GM12878 (cell line): ENCODE results near the gene ETS1. TPM values are rescaled to one million over a fixed set of nuclear protein-coding genes. Genes with fewer than 3 reads are reported as not detected.

Source experiments
- BCL3 ChIP-seq: IDR thresholded peaks from 2 replicates; pipeline ENCODE4 v1.6.1; 2011; ENCODE audit warnings: borderline replicate concordance, low read depth, mild to moderate bottlenecking, moderate library complexity, low read length; ENCODE audit not compliant: insufficient read depth, poor library complexity, severe bottlenecking
- BRCA1 ChIP-seq: IDR thresholded peaks from 2 replicates; pipeline ENCODE4 v1.6.1; 2011; ENCODE audit warnings: low read depth, low read length, improper control_type of control experiment
- CBX5 ChIP-seq: sonication (generic); IDR thresholded peaks from 2 replicates; pipeline ENCODE4 v1.6.1; 2016; ENCODE audit warnings: low read depth, moderate library complexity, mild to moderate bottlenecking, inconsistent platforms
- CEBPB ChIP-seq, 2 experiments: fragments of 150-350 bp in 1 of 2; IDR thresholded peaks; 2 replicates each; pipeline ENCODE4 v1.6.1; 2012 to 2014; ENCODE audit warnings: low read depth in 2 of 2, low read length in 2 of 2, borderline replicate concordance in 1 of 2, inconsistent platforms in 1 of 2
- CHD4 ChIP-seq: fragments of 200-600 bp; sonication (generic); IDR thresholded peaks from 2 replicates; pipeline ENCODE4 v1.6.1; 2016; ENCODE audit warnings: mild to moderate bottlenecking
- ETV6 ChIP-seq, 2 experiments: fragments of 450-650 bp in 1 of 2; IDR thresholded peaks in 1 of 2; conservative IDR thresholded peaks in 1 of 2; 2 replicates each; pipeline ENCODE4 v1.6.1; 2014; ENCODE audit warnings: antibody characterized with exemption in 1 of 2, borderline replicate concordance in 1 of 2, low read depth in 1 of 2, mild to moderate bottlenecking in 1 of 2, moderate library complexity in 1 of 2
- EZH2 ChIP-seq: IDR thresholded peaks from 2 replicates; pipeline ENCODE4 v1.6.1; 2012; ENCODE audit warnings: low read depth, mild to moderate bottlenecking, control low read depth, inconsistent platforms, low read length, borderline replicate concordance; ENCODE audit not compliant: control insufficient read depth
- FOXM1 ChIP-seq: IDR thresholded peaks from 2 replicates; pipeline ENCODE4 v1.6.1; 2012; ENCODE audit warnings: low read depth, mild to moderate bottlenecking, inconsistent platforms, low read length, moderate library complexity
- IKZF2 ChIP-seq, 2 experiments: fragments of 450-650 bp; IDR thresholded peaks; 2 replicates each; pipeline ENCODE4 v1.6.1; 2017; ENCODE audit warnings: mild to moderate bottlenecking in 2 of 2, moderate library complexity in 2 of 2
- MAX ChIP-seq: IDR thresholded peaks from 2 replicates; pipeline ENCODE4 v1.6.1; 2012; ENCODE audit warnings: low read depth, low read length, improper control_type of control experiment
- MLLT1 ChIP-seq: fragments of 450-650 bp; IDR thresholded peaks from 2 replicates; pipeline ENCODE4 v1.6.1; 2016; ENCODE audit warnings: mild to moderate bottlenecking
- NR2C2 ChIP-seq: IDR thresholded peaks from 2 replicates; pipeline ENCODE4 v1.6.1; 2011; ENCODE audit warnings: borderline replicate concordance, low read depth; ENCODE audit not compliant: control insufficient read depth, insufficient read length
- NR2F1 ChIP-seq: fragments of 450-650 bp; conservative IDR thresholded peaks from 2 replicates; pipeline ENCODE4 v1.6.1; 2017; ENCODE audit warnings: mild to moderate bottlenecking
- POLR2AphosphoS2 ChIP-seq: IDR thresholded peaks from 2 replicates; pipeline ENCODE4 v1.6.1; 2011; ENCODE audit warnings: low read depth, mild to moderate bottlenecking, low read length, improper control_type of control experiment, moderate library complexity
- SKIL ChIP-seq: fragments of 450-650 bp; IDR thresholded peaks from 2 replicates; pipeline ENCODE4 v1.6.1; 2017; ENCODE audit warnings: mild to moderate bottlenecking, low read depth, inconsistent platforms; ENCODE audit not compliant: poor library complexity, severe bottlenecking
- SMAD5 ChIP-seq: IDR thresholded peaks from 2 replicates; pipeline ENCODE4 v1.6.1; 2016; ENCODE audit warnings: antibody characterized with exemption, low read depth
- SP1 ChIP-seq: IDR thresholded peaks from one replicate; pipeline ENCODE4 v1.6.1; 2011; ENCODE audit warnings: low read depth, low read length
- SREBF2 ChIP-seq: IDR thresholded peaks from 2 replicates; pipeline ENCODE4 v1.6.1; 2012; ENCODE audit warnings: mild to moderate bottlenecking, low read length
- YY1 ChIP-seq: IDR thresholded peaks from 2 replicates; pipeline ENCODE4 v1.6.1; 2011; ENCODE audit warnings: low read depth, mild to moderate bottlenecking, low read length
- ZBTB11 ChIP-seq: fragments of 450-650 bp; formaldehyde crosslinking; IDR thresholded peaks from 2 replicates; pipeline ENCODE4 v1.5.0; 2022; ENCODE audit warnings: mild to moderate bottlenecking, missing genetic modification characterization
- polyA plus RNA-seq, 11 experiments: library from polyadenylated mRNA; depleted of rRNA in 4 of 11; unstranded in 6 of 11; stranded (reverse) in 5 of 11; fragments of >200 nt; fragmentation: Nextera tagmentation in 4 of 11; fragmentation: Illumina TruSeq in 1 of 11; extraction: Ambion mirVana in 4 of 11; extraction: Trizol in 1 of 11; gene quantifications; 1 replicate in 1 of 11; 2 replicates in 10 of 11; pipeline versions ENCODE4 v1.2.1 to v1.2.3, GENCODE V29; 2011 to 2016; ENCODE audit warnings: inconsistent platforms in 2 of 11, missing spikeins in 2 of 11, low read depth in 1 of 11
- total RNA-seq, 4 experiments: library from RNA; depleted of rRNA in 3 of 4; stranded (reverse); fragments of >200 nt in 3 of 4; fragmentation: Illumina TruSeq in 1 of 4; extraction: Trizol in 1 of 4; gene quantifications; 2 replicates each; pipeline versions ENCODE4 v1.2.1 to v1.2.3, GENCODE V29; 2013 to 2021

The ETS1 gene
- total and polyA plus RNA-seq, 10 of the 15 experiments (the other 5 are each of a cell fraction or from before 2014, with no cell fraction given), result 12.5 to 112 (median 55.5) TPM

- TF ChIP-seq NR2C2 (no peak), IKZF2 (IDR thresholded peaks at IDR 0.05) (peak; percentile 55 to 66; a peak in 3 of 4 replicates), FOXM1 (peak; percentile 19; the same call in 1 of the 2 replicates), CHD4 (no peak), BRCA1 (no peak), MAX (no peak), ETV6 (conservative IDR thresholded peaks at IDR 0.05 in 1 of 2, IDR thresholded peaks at IDR 0.05 in 1 of 2; ENCODE audit: borderline replicate concordance in 1 of 2, low read depth in 1 of 2) (0 out of 4 replicates have a peak, but pooled peaks of 1 of the 2 experiments have one; percentile 19), EZH2 (no peak), BCL3 (peak; percentile 75), ZBTB11 (no peak), YY1 (no peak), SMAD5 (no peak), SP1 (no peak), CBX5 (0 out of 2 replicates have a peak, but pooled peaks have one; percentile 59), POLR2AphosphoS2 (0 out of 2 replicates have a peak, but pooled peaks have one; percentile 16), CEBPB (IDR thresholded peaks at IDR 0.05; ENCODE audit: borderline replicate concordance in 1 of 2, low read depth in 2 of 2, low read length in 2 of 2) (no peak), SREBF2 (no peak), NR2F1 (peak; percentile 48; the same call in 1 of the 2 replicates), MLLT1 (no peak), SKIL (no peak)
These were observed 90.1 kb downstream of the ETS1 start (continued) for GRCh38 chr11:128497061-128497775.
